Spleen (tissue), 7 donors: ENCODE measurements around the gene HSF2BP.

ENCODE experiments used
- POLR2A ChIP-seq, 3 donors: fragments of 450-650 bp; IDR thresholded peaks; one replicate each; pipeline ENCODE4 v1.5.1; 2017; ENCODE audit warnings: antibody characterized with exemption in 3 of 3, mild to moderate bottlenecking in 1 of 3
- POLR2AphosphoS5 ChIP-seq, 3 donors: sonication (generic); formaldehyde crosslinking; IDR thresholded peaks; one replicate each; pipeline ENCODE4 v1.5.1; 2017; ENCODE audit warnings: antibody characterized with exemption in 3 of 3
- TF ChIP-seq, protein P1 (sequence below), 11 experiments: fragments of 200-600 bp in 7 of 11; fragments of 450-650 bp in 4 of 11; sonication (generic) in 4 of 11; IDR thresholded peaks in 8 of 11; conservative IDR thresholded peaks in 3 of 11; 1 replicate in 7 of 11; 2 replicates in 4 of 11; pipeline versions ENCODE4 v1.4.0 to v1.8.0; 2016 to 2021; ENCODE audit warnings: antibody characterized with exemption in 11 of 11, inconsistent platforms in 4 of 11, mild to moderate bottlenecking in 1 of 11
- donor health status: DM: no; HTN: no; CAD: no; lungs with moderate emphysema.
- donor health status: DM: no; HTN: no; CAD: no.
- donor health status: DM: no; HTN: no; CAD: no.

DNA sequence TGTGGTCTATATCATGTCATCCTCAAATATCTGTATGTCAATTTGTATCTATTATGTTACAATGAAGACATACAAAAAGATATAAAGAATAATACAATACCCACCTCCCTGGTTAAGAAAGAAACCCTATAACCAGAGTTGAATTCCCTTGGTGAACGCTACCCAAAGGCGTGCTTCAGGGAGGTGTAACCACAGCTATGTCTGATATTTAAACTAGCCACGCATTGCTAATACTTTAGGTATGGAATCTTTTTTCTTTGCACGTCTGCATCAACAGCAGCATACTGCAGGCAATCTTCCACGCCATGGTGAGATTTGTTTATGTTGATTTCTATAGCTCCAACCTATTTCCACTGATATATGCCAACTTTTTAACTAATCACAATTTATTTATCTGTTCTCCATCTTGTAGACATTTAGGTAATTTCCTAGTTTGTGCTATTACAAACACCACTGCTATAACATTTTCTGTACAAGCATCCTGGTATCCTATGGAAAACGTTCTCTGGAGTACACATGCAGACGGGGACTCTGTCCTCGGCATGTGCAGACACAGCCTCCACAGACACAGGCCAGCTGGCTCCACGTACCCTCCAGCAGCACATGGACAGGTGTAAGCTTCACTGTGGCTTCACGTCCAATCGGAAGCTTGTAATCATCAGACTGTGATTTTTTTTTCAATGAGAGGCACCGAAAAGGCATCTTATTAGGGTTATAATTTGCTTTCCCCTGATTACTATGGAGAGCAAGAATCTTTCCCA is 58.5 kb downstream of the HSF2BP start:
- TF ChIP-seq POLR2A (IDR thresholded peaks at IDR 0.05) (no peak), POLR2AphosphoS5 (IDR thresholded peaks at IDR 0.05) (no peak)
- TF ChIP-seq, protein P1, sequence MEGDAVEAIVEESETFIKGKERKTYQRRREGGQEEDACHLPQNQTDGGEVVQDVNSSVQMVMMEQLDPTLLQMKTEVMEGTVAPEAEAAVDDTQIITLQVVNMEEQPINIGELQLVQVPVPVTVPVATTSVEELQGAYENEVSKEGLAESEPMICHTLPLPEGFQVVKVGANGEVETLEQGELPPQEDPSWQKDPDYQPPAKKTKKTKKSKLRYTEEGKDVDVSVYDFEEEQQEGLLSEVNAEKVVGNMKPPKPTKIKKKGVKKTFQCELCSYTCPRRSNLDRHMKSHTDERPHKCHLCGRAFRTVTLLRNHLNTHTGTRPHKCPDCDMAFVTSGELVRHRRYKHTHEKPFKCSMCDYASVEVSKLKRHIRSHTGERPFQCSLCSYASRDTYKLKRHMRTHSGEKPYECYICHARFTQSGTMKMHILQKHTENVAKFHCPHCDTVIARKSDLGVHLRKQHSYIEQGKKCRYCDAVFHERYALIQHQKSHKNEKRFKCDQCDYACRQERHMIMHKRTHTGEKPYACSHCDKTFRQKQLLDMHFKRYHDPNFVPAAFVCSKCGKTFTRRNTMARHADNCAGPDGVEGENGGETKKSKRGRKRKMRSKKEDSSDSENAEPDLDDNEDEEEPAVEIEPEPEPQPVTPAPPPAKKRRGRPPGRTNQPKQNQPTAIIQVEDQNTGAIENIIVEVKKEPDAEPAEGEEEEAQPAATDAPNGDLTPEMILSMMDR (IDR thresholded peaks at IDR 0.05 in 8 of 11, conservative IDR thresholded peaks at IDR 0.05 in 3 of 11), result no peak
